ENCODE results near the gene MATR3.

GRCh38 chr5:139265001-139265400 is 28.5 kb upstream of the MATR3 start:
- no peak for TF ChIP-seq REST (IDR thresholded peaks at IDR 0.05; ENCODE audit: insufficient read depth in 1 of 2, low read depth in 2 of 2, low read length in 1 of 2)
- no peak for TF ChIP-seq CTCF (IDR thresholded peaks at IDR 0.05)

All from Panc1 (cell line).